ENCODE results near the gene GALK2. TPM values are rescaled to one million over a fixed set of nuclear protein-coding genes. Genes with fewer than 3 reads are reported as not detected.

The GALK2 gene
- total RNA-seq, 1 donor from 2014 or later = 25.4 TPM

DNA sequence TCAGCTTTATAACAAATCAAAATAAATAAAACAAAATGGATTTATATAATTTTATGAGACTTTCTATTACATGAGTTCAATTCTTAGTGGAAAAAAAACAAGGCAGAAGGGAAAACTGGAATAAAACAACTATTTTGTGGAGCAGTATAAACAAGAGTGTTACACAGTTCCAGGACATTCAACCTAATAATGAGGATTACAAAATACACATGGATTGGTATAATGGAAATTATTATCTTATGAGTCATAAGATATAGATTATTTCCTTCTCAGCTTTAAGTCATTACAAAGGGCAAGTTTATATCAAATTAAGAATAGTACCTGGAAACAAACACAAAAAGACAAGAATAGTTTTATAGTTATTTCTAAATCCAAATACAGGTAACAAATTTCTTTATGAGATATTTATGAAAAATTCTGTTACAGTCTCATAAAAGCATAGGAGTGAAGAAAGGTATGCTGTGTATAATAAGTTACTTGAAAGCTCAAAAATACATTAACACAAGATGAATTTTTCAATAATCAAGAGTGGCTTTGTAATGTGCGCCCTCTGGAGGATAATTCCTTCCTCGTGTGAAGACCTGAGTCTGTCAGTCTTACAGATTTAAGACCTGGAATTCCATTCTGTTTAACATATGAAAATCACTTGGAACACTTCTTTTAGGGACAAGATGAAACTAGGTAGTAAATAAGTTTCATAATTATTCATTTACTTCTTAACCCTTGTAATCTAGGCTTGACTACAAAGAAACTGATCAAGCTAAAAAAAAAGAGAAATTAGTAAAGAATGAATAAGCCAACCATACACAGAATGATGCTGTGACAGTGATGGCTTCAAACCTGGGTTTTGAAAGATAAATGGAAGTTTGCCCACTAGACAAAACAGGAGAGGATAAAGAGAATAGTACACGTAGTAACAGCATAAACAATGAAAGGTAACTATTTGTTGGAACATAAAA is 24.1 kb upstream of the GALK2 start:
- peak overlapping the region; percentile 26 for H3K27ac Mint-ChIP-seq

DNA sequence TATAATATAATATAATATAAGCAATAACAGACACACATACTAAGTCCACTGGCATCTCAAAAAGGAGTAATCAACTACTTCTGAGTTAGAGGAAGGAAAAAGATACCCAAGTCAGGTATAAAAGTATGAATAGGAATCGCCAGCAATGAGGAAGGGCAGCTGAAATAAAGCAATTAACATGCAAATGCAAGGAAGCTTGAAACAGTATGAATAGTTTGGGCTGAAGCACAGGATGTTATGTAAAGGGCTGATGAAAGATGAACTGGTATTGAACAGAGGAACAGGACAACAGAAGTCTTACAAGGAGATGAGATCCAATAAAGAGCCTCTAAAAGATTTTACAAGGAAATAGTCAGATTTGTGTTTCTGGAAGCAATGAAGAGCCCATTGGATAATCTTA is 21.7 kb upstream of the GALK2 start:
- Mint-ChIP-seq H3K27me3 (ENCODE audit: low read depth) (no peaks in the 10 kb centered on the region), H3K9me3 (no peaks in the 10 kb centered on the region), H3K27ac (no peak overlapping the region), H3K4me3 (no peak overlapping the region), H3K4me1 (peaks cover 20% of the 10 kb centered on the region), H3K36me3 (peaks cover 2% of the 10 kb centered on the region)
- TF ChIP-seq, protein P1, sequence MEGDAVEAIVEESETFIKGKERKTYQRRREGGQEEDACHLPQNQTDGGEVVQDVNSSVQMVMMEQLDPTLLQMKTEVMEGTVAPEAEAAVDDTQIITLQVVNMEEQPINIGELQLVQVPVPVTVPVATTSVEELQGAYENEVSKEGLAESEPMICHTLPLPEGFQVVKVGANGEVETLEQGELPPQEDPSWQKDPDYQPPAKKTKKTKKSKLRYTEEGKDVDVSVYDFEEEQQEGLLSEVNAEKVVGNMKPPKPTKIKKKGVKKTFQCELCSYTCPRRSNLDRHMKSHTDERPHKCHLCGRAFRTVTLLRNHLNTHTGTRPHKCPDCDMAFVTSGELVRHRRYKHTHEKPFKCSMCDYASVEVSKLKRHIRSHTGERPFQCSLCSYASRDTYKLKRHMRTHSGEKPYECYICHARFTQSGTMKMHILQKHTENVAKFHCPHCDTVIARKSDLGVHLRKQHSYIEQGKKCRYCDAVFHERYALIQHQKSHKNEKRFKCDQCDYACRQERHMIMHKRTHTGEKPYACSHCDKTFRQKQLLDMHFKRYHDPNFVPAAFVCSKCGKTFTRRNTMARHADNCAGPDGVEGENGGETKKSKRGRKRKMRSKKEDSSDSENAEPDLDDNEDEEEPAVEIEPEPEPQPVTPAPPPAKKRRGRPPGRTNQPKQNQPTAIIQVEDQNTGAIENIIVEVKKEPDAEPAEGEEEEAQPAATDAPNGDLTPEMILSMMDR (IDR thresholded peaks at IDR 0.05; ENCODE audit: unreplicated experiment) = no peak
- DNase-seq (ENCODE audit: low spot score in 2 of 2, unreplicated experiment in 2 of 2) = no peak

More for the DNA sequence above, 24.1 kb upstream of the GALK2 start:
- peaks cover 11% of the 10 kb centered on the region for H3K4me1 Mint-ChIP-seq
- H3K9me3 Mint-ChIP-seq = no peaks in the 10 kb centered on the region
- no peak overlapping the region for H3K4me3 Mint-ChIP-seq
- TF ChIP-seq, protein P1 (IDR thresholded peaks at IDR 0.05; ENCODE audit: unreplicated experiment) = peak; percentile 35
- no peak for DNase-seq (ENCODE audit: low spot score in 2 of 2, unreplicated experiment in 2 of 2)
- peaks cover 19% of the 10 kb centered on the region for H3K36me3 Mint-ChIP-seq
- H3K27me3 Mint-ChIP-seq (ENCODE audit: low read depth) = no peaks in the 10 kb centered on the region

DNA sequence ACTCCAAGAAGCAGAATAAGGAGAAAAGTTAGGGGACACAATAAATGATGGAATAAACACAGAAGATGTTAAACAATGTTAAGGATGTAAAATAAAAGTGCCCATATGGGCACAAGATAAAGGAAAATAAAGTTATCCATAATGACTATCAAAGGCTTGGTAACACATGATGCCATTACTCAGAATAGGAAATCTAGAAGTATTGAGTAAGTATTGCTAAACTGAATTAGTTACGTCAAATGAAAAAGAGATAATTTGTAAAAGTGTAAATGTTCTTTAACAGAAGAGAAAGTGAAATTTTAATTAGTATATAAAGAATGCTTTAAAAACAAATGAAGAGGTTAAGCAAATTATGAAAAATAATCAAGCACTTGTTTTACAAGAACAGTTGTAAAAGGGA is 21.3 kb upstream of the GALK2 start:
- no peak overlapping the region for H3K4me3 Mint-ChIP-seq
- peaks cover 25% of the 10 kb centered on the region for H3K4me1 Mint-ChIP-seq
- no peak for DNase-seq (ENCODE audit: low spot score in 2 of 2, unreplicated experiment in 2 of 2)
- H3K27me3 Mint-ChIP-seq (ENCODE audit: low read depth) = no peaks in the 10 kb centered on the region
- TF ChIP-seq, protein P1 (IDR thresholded peaks at IDR 0.05; ENCODE audit: unreplicated experiment) = no peak
- no peaks in the 10 kb centered on the region for H3K9me3 Mint-ChIP-seq
- H3K27ac Mint-ChIP-seq = no peak overlapping the region
- H3K36me3 Mint-ChIP-seq = no peaks in the 10 kb centered on the region

DNA sequence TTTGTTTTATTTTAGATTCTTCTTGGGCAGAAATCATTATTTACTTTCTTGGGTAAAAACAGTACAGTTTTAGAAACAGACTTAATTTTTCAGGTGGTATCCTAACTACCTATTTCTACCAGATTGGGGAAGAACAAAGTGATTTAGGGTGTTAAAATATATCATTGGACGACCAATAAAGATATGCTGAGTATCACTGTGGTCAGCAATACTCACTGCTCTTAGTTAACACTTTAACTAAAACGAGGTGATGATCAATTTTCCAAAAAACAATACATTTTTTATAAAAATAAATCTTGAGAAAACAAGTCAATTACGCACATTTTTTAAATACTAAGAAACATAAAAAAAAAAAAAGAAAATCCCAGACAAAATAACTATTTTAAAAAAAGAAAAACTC is 18.2 kb upstream of the GALK2 start:
- no peak overlapping the region for H3K4me3 Mint-ChIP-seq
- H3K9me3 Mint-ChIP-seq = no peaks in the 10 kb centered on the region
- no peak for DNase-seq (ENCODE audit: low spot score in 2 of 2, unreplicated experiment in 2 of 2)
- peaks cover 34% of the 10 kb centered on the region for H3K4me1 Mint-ChIP-seq
- TF ChIP-seq, protein P1 (IDR thresholded peaks at IDR 0.05; ENCODE audit: unreplicated experiment) = no peak
- no peaks in the 10 kb centered on the region for H3K27me3 Mint-ChIP-seq (ENCODE audit: low read depth)
- no peak overlapping the region for H3K27ac Mint-ChIP-seq
- H3K36me3 Mint-ChIP-seq = no peaks in the 10 kb centered on the region

DNA sequence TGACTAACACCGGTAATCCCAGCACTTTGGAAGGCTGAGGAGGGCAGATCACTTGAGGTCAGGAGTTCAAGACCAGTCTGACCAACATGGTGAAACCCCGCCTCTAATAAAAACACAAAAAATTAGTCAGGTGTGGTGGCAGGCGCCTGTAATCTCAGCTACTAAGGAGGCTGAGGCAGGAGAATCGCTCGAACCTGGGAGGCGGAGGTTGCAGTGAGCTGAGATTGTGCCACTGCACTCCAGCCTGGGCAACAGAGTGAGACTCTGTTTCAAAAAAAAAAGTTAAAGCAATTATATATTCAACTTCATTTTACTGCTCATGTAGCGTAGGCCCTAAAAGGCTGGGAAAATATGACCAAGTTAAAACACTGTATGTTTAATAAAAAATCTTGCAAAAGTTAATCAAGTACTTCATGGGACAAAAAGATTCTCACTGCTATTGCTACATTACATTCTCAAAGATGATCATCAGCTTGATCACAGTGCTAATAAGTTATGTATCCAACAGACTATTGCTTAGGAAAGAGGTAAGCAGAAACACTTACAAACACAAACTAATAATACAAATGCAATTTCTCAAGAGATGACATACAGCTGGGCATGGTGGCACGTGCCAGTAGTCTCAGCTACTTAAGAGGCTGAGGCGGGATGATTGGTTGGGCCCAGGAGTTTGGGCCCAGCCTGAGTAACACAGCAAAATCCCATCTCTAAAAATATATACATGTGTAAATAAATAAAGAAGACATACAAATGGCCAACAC is 17.3 kb upstream of the GALK2 start:
- TF ChIP-seq, protein P1 (IDR thresholded peaks at IDR 0.05; ENCODE audit: unreplicated experiment) = no peak
- peak overlapping the region; percentile 22 for H3K4me3 Mint-ChIP-seq
- H3K4me1 Mint-ChIP-seq = peaks cover 38% of the 10 kb centered on the region

More for the DNA sequence above, 17.3 kb upstream of the GALK2 start:
- Mint-ChIP-seq H3K36me3 (no peaks in the 10 kb centered on the region), H3K9me3 (no peaks in the 10 kb centered on the region), H3K27me3 (ENCODE audit: low read depth) (no peaks in the 10 kb centered on the region), H3K27ac (no peak overlapping the region)
- no peak for DNase-seq (ENCODE audit: low spot score in 2 of 2, unreplicated experiment in 2 of 2)
